HEK293 (cell line): ENCODE measurements around the gene VCAM1.

Experiments used
- CTCF ChIA-PET: fragments of 350-600 bp; formaldehyde crosslinking; extraction: SDS; loops from one replicate; lab custom pipeline; 2021; ENCODE audit warnings: antibody characterized with exemption; lab: Yijun Ruan, JAX
- POLR2A ChIA-PET: fragments of 300-600 bp; formaldehyde crosslinking; extraction: SDS; loops from one replicate; lab custom pipeline; 2020; ENCODE audit warnings: antibody characterized with exemption, inconsistent platforms; lab: Yijun Ruan, JAX
- H3K27ac ChIP-seq: fragments of 200-500 bp; sonication (Bioruptor generic); 2 replicates; pipeline ENCODE4 v1.5.1; 2014; ENCODE audit warnings: low read depth, low read length, control low read depth, inconsistent platforms; ENCODE audit errors: extremely low read depth
- H3K36me3 ChIP-seq, 2 experiments: fragments of 200-500 bp in 1 of 2; sonication (Bioruptor generic) in 1 of 2; 1 replicate in 1 of 2; 2 replicates in 1 of 2; pipeline ENCODE4 v1.5.1; 2014 to 2017; ENCODE audit warnings: inconsistent platforms in 2 of 2, low read length in 2 of 2; ENCODE audit not compliant: control insufficient read depth in 2 of 2, insufficient read depth in 1 of 2
- H3K4me1 ChIP-seq: fragments of 200-500 bp; sonication (Bioruptor generic); 2 replicates; pipeline ENCODE4 v1.5.1; 2014; ENCODE audit warnings: mild to moderate bottlenecking, low read length, inconsistent platforms; ENCODE audit not compliant: control insufficient read depth, insufficient read depth
- H3K4me3 ChIP-seq: 2 replicates; pipeline ENCODE4 v1.5.1; 2011; ENCODE audit warnings: low read depth, mild to moderate bottlenecking, control low read depth, low read length, moderate library complexity
- H3K9me3 ChIP-seq: fragments of 200-500 bp; sonication (Bioruptor generic); 2 replicates; pipeline ENCODE4 v1.5.1; 2014; ENCODE audit warnings: low read depth, low read length, inconsistent platforms; ENCODE audit not compliant: control insufficient read depth, insufficient read depth
- HIC1 ChIP-seq: fragments of 450-650 bp; formaldehyde crosslinking; IDR thresholded peaks from 2 replicates; pipeline ENCODE4 v1.5.1; 2016; ENCODE audit warnings: missing biosample characterization, missing genetic modification characterization
- HOXA7 ChIP-seq: sonication (generic); formaldehyde crosslinking; IDR thresholded peaks from 2 replicates; pipeline ENCODE4 v1.8.1; 2022; ENCODE audit warnings: missing genetic modification reagents, borderline replicate concordance
- KLF10 ChIP-seq: fragments of 450-650 bp; IDR thresholded peaks from 2 replicates; pipeline ENCODE4 v1.5.1; 2018; ENCODE audit warnings: missing biosample characterization, mild to moderate bottlenecking, missing genetic modification characterization
- PRDM6 ChIP-seq: fragments of 450-650 bp; formaldehyde crosslinking; IDR thresholded peaks from 2 replicates; pipeline ENCODE4 v1.5.1; 2017; ENCODE audit warnings: missing biosample characterization, missing genetic modification characterization
- SCRT1 ChIP-seq: fragments of 450-650 bp; formaldehyde crosslinking; IDR thresholded peaks from 2 replicates; pipeline ENCODE4 v1.5.1; 2016; ENCODE audit warnings: missing biosample characterization, missing genetic modification characterization, borderline replicate concordance
- SCRT2 ChIP-seq: fragments of 450-650 bp; formaldehyde crosslinking; IDR thresholded peaks from 2 replicates; pipeline ENCODE4 v1.5.1; 2016; ENCODE audit warnings: missing biosample characterization, missing genetic modification characterization
- SP3 ChIP-seq: fragments of 450-650 bp; formaldehyde crosslinking; IDR thresholded peaks from 2 replicates; pipeline ENCODE4 v1.5.1; 2016; ENCODE audit warnings: missing biosample characterization, missing genetic modification characterization
- TCF7L2 ChIP-seq: IDR thresholded peaks from 2 replicates; pipeline ENCODE4 v1.6.1; 2011; ENCODE audit warnings: low read depth, mild to moderate bottlenecking, inconsistent platforms, low read length, moderate library complexity, borderline replicate concordance
- ZBTB17 ChIP-seq: fragments of 450-650 bp; formaldehyde crosslinking; IDR thresholded peaks from 2 replicates; pipeline ENCODE4 v1.5.1; 2016; ENCODE audit warnings: missing biosample characterization, missing genetic modification characterization
- ZBTB48 ChIP-seq: fragments of 450-650 bp; formaldehyde crosslinking; IDR thresholded peaks from 2 replicates; pipeline ENCODE4 v1.5.1; 2016; ENCODE audit warnings: missing biosample characterization, missing genetic modification characterization
- ZNF10 ChIP-seq: fragments of 450-650 bp; formaldehyde crosslinking; IDR thresholded peaks from 2 replicates; pipeline ENCODE4 v1.5.1; 2017; ENCODE audit warnings: missing biosample characterization, missing genetic modification characterization
- ZNF132 ChIP-seq: fragments of 450-650 bp; formaldehyde crosslinking; IDR thresholded peaks from 2 replicates; pipeline ENCODE4 v1.5.1; 2017; ENCODE audit warnings: missing biosample characterization, missing genetic modification characterization, borderline replicate concordance
- ZNF138 ChIP-seq: fragments of 450-650 bp; formaldehyde crosslinking; IDR thresholded peaks from 2 replicates; pipeline ENCODE4 v1.5.1; 2016; ENCODE audit warnings: missing biosample characterization, missing genetic modification characterization, borderline replicate concordance
- ZNF140 ChIP-seq: fragments of 450-650 bp; formaldehyde crosslinking; IDR thresholded peaks from 2 replicates; pipeline ENCODE4 v1.5.1; 2016; ENCODE audit warnings: missing biosample characterization, missing genetic modification characterization
- ZNF146 ChIP-seq: fragments of 450-650 bp; formaldehyde crosslinking; IDR thresholded peaks from 2 replicates; pipeline ENCODE4 v1.5.1; 2016; ENCODE audit warnings: missing biosample characterization, missing genetic modification characterization
- ZNF16 ChIP-seq: fragments of 450-650 bp; formaldehyde crosslinking; IDR thresholded peaks from 2 replicates; pipeline ENCODE4 v1.5.1; 2016; ENCODE audit warnings: low read depth, missing biosample characterization, missing genetic modification characterization
- ZNF202 ChIP-seq: fragments of 450-650 bp; formaldehyde crosslinking; IDR thresholded peaks from 2 replicates; pipeline ENCODE4 v1.5.1; 2016; ENCODE audit warnings: missing biosample characterization, missing genetic modification characterization, borderline replicate concordance
- ZNF239 ChIP-seq: fragments of 450-650 bp; formaldehyde crosslinking; IDR thresholded peaks from 2 replicates; pipeline ENCODE4 v1.5.1; 2016; ENCODE audit warnings: missing biosample characterization, missing genetic modification characterization
- ZNF248 ChIP-seq: fragments of 450-650 bp; formaldehyde crosslinking; IDR thresholded peaks from 2 replicates; pipeline ENCODE4 v1.5.1; 2017; ENCODE audit warnings: missing biosample characterization, missing genetic modification characterization
- ZNF354C ChIP-seq: fragments of 450-650 bp; formaldehyde crosslinking; IDR thresholded peaks from 2 replicates; pipeline ENCODE4 v1.5.1; 2016; ENCODE audit warnings: missing biosample characterization, missing genetic modification characterization, low read depth, borderline replicate concordance
- ZNF37A ChIP-seq: fragments of 450-650 bp; IDR thresholded peaks from 2 replicates; pipeline ENCODE4 v1.5.1; 2018; ENCODE audit warnings: missing biosample characterization, missing genetic modification characterization
- ZNF394 ChIP-seq: fragments of 450-650 bp; formaldehyde crosslinking; IDR thresholded peaks from 2 replicates; pipeline ENCODE4 v1.5.1; 2016; ENCODE audit warnings: missing biosample characterization, missing genetic modification characterization, mild to moderate bottlenecking, moderate library complexity, borderline replicate concordance
- ZNF423 ChIP-seq: fragments of 450-650 bp; formaldehyde crosslinking; IDR thresholded peaks from 2 replicates; pipeline ENCODE4 v1.5.1; 2016; ENCODE audit warnings: missing biosample characterization, missing genetic modification characterization
- ZNF521 ChIP-seq: fragments of 450-650 bp; formaldehyde crosslinking; IDR thresholded peaks from 2 replicates; pipeline ENCODE4 v1.5.1; 2017; ENCODE audit warnings: missing biosample characterization, mild to moderate bottlenecking, missing genetic modification characterization
- ZNF704 ChIP-seq: fragments of 450-650 bp; formaldehyde crosslinking; IDR thresholded peaks from 2 replicates; pipeline ENCODE4 v1.5.1; 2016; ENCODE audit warnings: missing biosample characterization, missing genetic modification characterization
- ZSCAN4 ChIP-seq: fragments of 450-650 bp; formaldehyde crosslinking; IDR thresholded peaks from 2 replicates; pipeline ENCODE4 v1.5.1; 2017; ENCODE audit warnings: missing biosample characterization, missing genetic modification characterization
- ZSCAN5A ChIP-seq: fragments of 450-650 bp; formaldehyde crosslinking; IDR thresholded peaks from 2 replicates; pipeline ENCODE4 v1.5.1; 2016; ENCODE audit warnings: missing biosample characterization, missing genetic modification characterization

Gene VCAM1

GRCh38 chr1:100719490-100719889 is at the start of gene VCAM1:
VCAM1 (plus strand) TSS chr1:100719742; CDS start chr1:100719861, 119 bp downstream.
- no peaks in the 10 kb centered on the region for H3K4me1 ChIP-seq
- no peak within 1 kb of the TSS for H3K4me3 ChIP-seq
- H3K36me3 ChIP-seq: no peaks in the 10 kb centered on the region
- H3K27ac ChIP-seq: no peak within 1 kb of the TSS
- ChIA-PET POLR2A (no interaction called here), CTCF (no interaction called here)
- H3K9me3 ChIP-seq: no peaks in the 10 kb centered on the region
- TF ChIP-seq ZNF138 (tag by site-specific recombination) (no peak), ZNF394 (tag by site-specific recombination) (no peak), PRDM6 (tag by site-specific recombination) (no peak), ZNF202 (no peak), ZNF248 (tag by site-specific recombination) (no peak), HOXA7 (CRISPR knock-in tag) (no peak), SP3 (tag by site-specific recombination) (no peak), ZNF239 (no peak), ZBTB48 (tag by site-specific recombination) (no peak), ZNF132 (tag by site-specific recombination) (no peak), ZSCAN5A (no peak), ZNF521 (tag by site-specific recombination) (no peak), ZNF423 (tag by site-specific recombination) (no peak), ZNF10 (tag by site-specific recombination) (no peak)

GRCh38 chr1:100670083-100670482 is 49.5 kb upstream of the VCAM1 start:
- no peak overlapping the region for H3K27ac ChIP-seq
- no peak overlapping the region for H3K4me3 ChIP-seq
- ChIA-PET CTCF (no interaction called here), POLR2A (no interaction called here)
- no peaks in the 10 kb centered on the region for H3K9me3 ChIP-seq
- H3K4me1 ChIP-seq: no peaks in the 10 kb centered on the region
- no peaks in the 10 kb centered on the region for H3K36me3 ChIP-seq
- TF ChIP-seq ZNF354C (tag by site-specific recombination) (no peak), SCRT1 (no peak), ZSCAN4 (tag by site-specific recombination) (no peak), ZNF146 (tag by site-specific recombination) (no peak), SCRT2 (tag by site-specific recombination) (no peak), ZBTB17 (tag by site-specific recombination) (no peak), ZNF704 (tag by site-specific recombination) (no peak), ZNF16 (tag by site-specific recombination) (no peak), HIC1 (tag by site-specific recombination) (no peak), ZNF37A (tag by site-specific recombination) (no peak), TCF7L2 (no peak), ZNF140 (tag by site-specific recombination) (no peak), KLF10 (tag by site-specific recombination) (no peak)
